K562 (cell line): ENCODE results near the gene RBBP4. TPM values are rescaled to one million over a fixed set of nuclear protein-coding genes. Genes with fewer than 3 reads are reported as not detected.

ENCODE experiments used
- DNMT1 ChIP-seq: fragments of 450-650 bp; IDR thresholded peaks from 2 replicates; pipeline ENCODE4 v1.6.1; 2016; ENCODE audit warnings: antibody characterized with exemption, mild to moderate bottlenecking
- ESRRA ChIP-seq: fragments of 450-650 bp; IDR thresholded peaks from 2 replicates; pipeline ENCODE4 v1.6.1; 2014; ENCODE audit warnings: low read depth, mild to moderate bottlenecking, moderate library complexity, borderline replicate concordance
- MTA2 ChIP-seq: fragments of 450-650 bp; IDR thresholded peaks from 2 replicates; pipeline ENCODE4 v1.6.1; 2016; ENCODE audit warnings: low read depth
- SP1 ChIP-seq: sonication (generic); formaldehyde crosslinking; IDR thresholded peaks from 2 replicates; pipeline ENCODE4 v1.8.1; 2022; ENCODE audit warnings: mild to moderate bottlenecking, missing genetic modification reagents
- ZNF551 ChIP-seq: fragments of 250-450 bp; sonication (Bioruptor Pico); IDR thresholded peaks from 2 replicates; pipeline ENCODE4 v1.5.0; 2021; ENCODE audit warnings: mild to moderate bottlenecking, moderate library complexity
- polyA plus RNA-seq, 8 experiments: library from polyadenylated mRNA; depleted of rRNA in 4 of 8; stranded (reverse) in 5 of 8; unstranded in 3 of 8; fragments of >200 nt; fragmentation: Nextera tagmentation in 2 of 8; fragmentation: Illumina TruSeq in 1 of 8; extraction: Ambion mirVana in 2 of 8; extraction: Trizol in 1 of 8; gene quantifications; 2 replicates each; pipeline versions ENCODE4 v1.2.1 to v1.2.3, GENCODE V29; 2011 to 2014; ENCODE audit warnings: inconsistent platforms in 1 of 8, missing spikeins in 1 of 8
- total RNA-seq, 7 experiments: library from RNA; depleted of rRNA in 6 of 7; stranded (reverse); fragments of >200 nt in 6 of 7; fragmentation: Illumina TruSeq in 2 of 7; extraction: Trizol in 2 of 7; gene quantifications; 2 replicates each; pipeline versions ENCODE4 v1.2.1 to v1.2.3, GENCODE V29; 2011 to 2021; ENCODE audit warnings: low replicate concordance in 1 of 7
- TF ChIP-seq, protein P1 (sequence below), 2 experiments: fragments of 200-800 bp in 1 of 2; sonication (Bioruptor generic) in 1 of 2; sonication (generic) in 1 of 2; formaldehyde crosslinking in 1 of 2; IDR thresholded peaks in 1 of 2; conservative IDR thresholded peaks in 1 of 2; 2 replicates each; pipeline versions ENCODE4 v1.5.0 to v1.6.1; 2016 to 2020; ENCODE audit warnings: missing compliant biosample characterization in 1 of 2, missing genetic modification characterization in 1 of 2, missing genetic modification reagents in 1 of 2
- TF ChIP-seq, protein P2 (sequence below), 2 experiments: IDR thresholded peaks; 2 replicates each; pipeline ENCODE4 v1.6.1; 2011; ENCODE audit warnings: borderline replicate concordance in 1 of 2, control low read depth in 1 of 2, low read depth in 1 of 2, low read length in 1 of 2, mild to moderate bottlenecking in 1 of 2, mixed read lengths in 1 of 2, moderate library complexity in 1 of 2; ENCODE audit not compliant: insufficient read depth in 1 of 2, insufficient read length in 1 of 2, poor library complexity in 1 of 2, severe bottlenecking in 1 of 2; ENCODE audit errors: extremely low read depth in 1 of 2

Gene RBBP4
- total and polyA plus RNA-seq, 9 of the 15 experiments (the other 6 are each of a cell fraction or from before 2014, with no cell fraction given): 185 to 409 (median 259) TPM

DNA sequence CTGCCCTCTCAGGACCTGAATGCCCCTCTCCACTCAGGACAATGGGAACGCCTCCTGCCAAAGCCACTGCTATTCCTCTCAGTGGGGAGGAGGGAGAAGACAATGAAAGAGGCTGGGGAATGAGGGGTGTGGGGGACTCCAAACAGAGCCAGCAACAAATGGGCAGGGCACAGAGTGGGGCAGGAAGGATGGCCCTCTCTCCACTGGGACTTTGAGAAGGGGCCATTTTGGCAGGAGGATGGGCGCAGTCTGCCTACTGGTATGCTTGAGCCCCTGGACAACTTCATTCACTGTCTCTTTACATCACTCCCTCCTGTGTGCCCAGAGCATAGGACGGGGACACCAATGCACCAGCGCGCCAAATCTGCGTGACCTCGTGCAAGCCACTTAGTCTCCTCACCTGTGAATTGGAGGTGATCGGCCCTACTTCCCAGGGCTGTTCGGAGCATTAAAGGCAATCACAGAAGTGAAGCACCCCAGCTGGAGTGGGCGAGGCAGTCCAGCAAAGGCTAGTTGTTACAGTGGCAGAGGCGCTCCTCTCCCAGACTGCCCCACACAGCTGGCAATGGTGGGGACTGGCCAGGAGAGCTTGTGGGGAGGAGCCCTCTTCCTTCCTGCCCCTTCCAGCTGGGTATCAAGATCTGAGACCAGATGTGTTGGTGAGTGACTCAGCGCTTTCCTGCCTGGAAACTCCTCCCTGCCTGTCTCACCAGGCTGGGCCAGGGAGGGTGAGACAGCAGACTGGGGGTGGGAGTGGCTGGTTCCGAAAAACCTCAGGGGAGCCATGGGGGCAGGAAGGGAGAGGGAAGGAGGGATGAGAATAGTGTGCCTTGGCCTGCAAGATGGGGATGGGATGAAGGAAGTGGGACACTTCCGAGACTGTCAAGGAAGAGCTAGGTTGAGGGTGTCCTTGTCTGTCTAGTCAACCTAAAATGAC lies 73.9 kb downstream of the RBBP4 start (continued):
- TF ChIP-seq, protein P1, sequence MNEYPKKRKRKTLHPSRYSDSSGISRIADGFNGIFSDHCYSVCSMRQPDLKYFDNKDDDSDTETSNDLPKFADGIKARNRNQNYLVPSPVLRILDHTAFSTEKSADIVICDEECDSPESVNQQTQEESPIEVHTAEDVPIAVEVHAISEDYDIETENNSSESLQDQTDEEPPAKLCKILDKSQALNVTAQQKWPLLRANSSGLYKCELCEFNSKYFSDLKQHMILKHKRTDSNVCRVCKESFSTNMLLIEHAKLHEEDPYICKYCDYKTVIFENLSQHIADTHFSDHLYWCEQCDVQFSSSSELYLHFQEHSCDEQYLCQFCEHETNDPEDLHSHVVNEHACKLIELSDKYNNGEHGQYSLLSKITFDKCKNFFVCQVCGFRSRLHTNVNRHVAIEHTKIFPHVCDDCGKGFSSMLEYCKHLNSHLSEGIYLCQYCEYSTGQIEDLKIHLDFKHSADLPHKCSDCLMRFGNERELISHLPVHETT (CRISPR knock-in tag; conservative IDR thresholded peaks at IDR 0.05 in 1 of 2, IDR thresholded peaks at IDR 0.05 in 1 of 2): peak in 1 of 2 experiments; percentile 77; a peak in 1 of 4 replicates
- no peak for TF ChIP-seq ZNF551 (CRISPR knock-in tag)
- 0 out of 2 replicates have a peak, but pooled peaks have one; percentile 57 for TF ChIP-seq DNMT1
- TF ChIP-seq, protein P2, sequence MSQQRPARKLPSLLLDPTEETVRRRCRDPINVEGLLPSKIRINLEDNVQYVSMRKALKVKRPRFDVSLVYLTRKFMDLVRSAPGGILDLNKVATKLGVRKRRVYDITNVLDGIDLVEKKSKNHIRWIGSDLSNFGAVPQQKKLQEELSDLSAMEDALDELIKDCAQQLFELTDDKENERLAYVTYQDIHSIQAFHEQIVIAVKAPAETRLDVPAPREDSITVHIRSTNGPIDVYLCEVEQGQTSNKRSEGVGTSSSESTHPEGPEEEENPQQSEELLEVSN (IDR thresholded peaks at IDR 0.05; ENCODE audit: borderline replicate concordance in 1 of 2, extremely low read depth in 1 of 2, insufficient read depth in 1 of 2, insufficient read length in 1 of 2, low read depth in 1 of 2, low read length in 1 of 2, poor library complexity in 1 of 2, severe bottlenecking in 1 of 2): peak in 1 of 2 experiments; percentile 53
- TF ChIP-seq ESRRA: peak; percentile 53; the same call in 1 of the 2 replicates
- peak; percentile 90 for TF ChIP-seq SP1 (CRISPR knock-in tag)
- TF ChIP-seq MTA2: no peak
